HEK293 (cell line): ENCODE results near the gene PIP4K2A.

ENCODE experiments used
- CTCF ChIA-PET: fragments of 350-600 bp; formaldehyde crosslinking; extraction: SDS; loops from one replicate; lab custom pipeline; 2021; ENCODE audit warnings: antibody characterized with exemption; lab: Yijun Ruan, JAX
- POLR2A ChIA-PET: fragments of 300-600 bp; formaldehyde crosslinking; extraction: SDS; loops from one replicate; lab custom pipeline; 2020; ENCODE audit warnings: antibody characterized with exemption, inconsistent platforms; lab: Yijun Ruan, JAX
- H3K27ac ChIP-seq: fragments of 200-500 bp; sonication (Bioruptor generic); 2 replicates; pipeline ENCODE4 v1.5.1; 2014; ENCODE audit warnings: low read depth, low read length, control low read depth, inconsistent platforms; ENCODE audit errors: extremely low read depth
- H3K36me3 ChIP-seq, 2 experiments: fragments of 200-500 bp in 1 of 2; sonication (Bioruptor generic) in 1 of 2; 1 replicate in 1 of 2; 2 replicates in 1 of 2; pipeline ENCODE4 v1.5.1; 2014 to 2017; ENCODE audit warnings: inconsistent platforms in 2 of 2, low read length in 2 of 2; ENCODE audit not compliant: control insufficient read depth in 2 of 2, insufficient read depth in 1 of 2
- H3K4me1 ChIP-seq: fragments of 200-500 bp; sonication (Bioruptor generic); 2 replicates; pipeline ENCODE4 v1.5.1; 2014; ENCODE audit warnings: mild to moderate bottlenecking, low read length, inconsistent platforms; ENCODE audit not compliant: control insufficient read depth, insufficient read depth
- H3K4me3 ChIP-seq: 2 replicates; pipeline ENCODE4 v1.5.1; 2011; ENCODE audit warnings: low read depth, mild to moderate bottlenecking, control low read depth, low read length, moderate library complexity
- H3K9me3 ChIP-seq: fragments of 200-500 bp; sonication (Bioruptor generic); 2 replicates; pipeline ENCODE4 v1.5.1; 2014; ENCODE audit warnings: low read depth, low read length, inconsistent platforms; ENCODE audit not compliant: control insufficient read depth, insufficient read depth
- EGR2 ChIP-seq: fragments of 450-650 bp; formaldehyde crosslinking; IDR thresholded peaks from 2 replicates; pipeline ENCODE4 v1.5.1; 2016; ENCODE audit warnings: low read depth, missing biosample characterization, missing genetic modification characterization
- GLI2 ChIP-seq: fragments of 450-650 bp; formaldehyde crosslinking; IDR thresholded peaks from 2 replicates; pipeline ENCODE4; 2017; ENCODE audit warnings: missing biosample characterization, missing genetic modification characterization, low read depth, borderline replicate concordance
- SALL2 ChIP-seq: fragments of 450-650 bp; formaldehyde crosslinking; IDR thresholded peaks from 2 replicates; pipeline ENCODE4 v1.5.0; 2017; ENCODE audit warnings: missing biosample characterization, mild to moderate bottlenecking, missing genetic modification characterization, borderline replicate concordance
- SP2 ChIP-seq: fragments of 450-650 bp; formaldehyde crosslinking; IDR thresholded peaks from 2 replicates; pipeline ENCODE4 v1.5.1; 2016; ENCODE audit warnings: missing biosample characterization, missing genetic modification characterization
- ZFHX2 ChIP-seq: fragments of 450-650 bp; formaldehyde crosslinking; conservative IDR thresholded peaks from 2 replicates; pipeline ENCODE4 v1.5.1; 2016; ENCODE audit warnings: missing biosample characterization, missing genetic modification characterization
- ZNF121 ChIP-seq: fragments of 450-650 bp; formaldehyde crosslinking; IDR thresholded peaks from 2 replicates; pipeline ENCODE4 v1.5.1; 2016; ENCODE audit warnings: missing biosample characterization, missing genetic modification characterization
- ZNF174 ChIP-seq: fragments of 450-650 bp; formaldehyde crosslinking; IDR thresholded peaks from 2 replicates; pipeline ENCODE4 v1.5.0; 2017; ENCODE audit warnings: missing biosample characterization, mild to moderate bottlenecking, missing genetic modification characterization
- ZNF175 ChIP-seq: fragments of 450-650 bp; formaldehyde crosslinking; IDR thresholded peaks from 2 replicates; pipeline ENCODE4 v1.5.1; 2016; ENCODE audit warnings: missing biosample characterization, missing genetic modification characterization
- ZNF18 ChIP-seq: fragments of 450-650 bp; formaldehyde crosslinking; IDR thresholded peaks from 2 replicates; pipeline ENCODE4 v1.5.1; 2016; ENCODE audit warnings: missing biosample characterization, missing genetic modification characterization
- ZNF223 ChIP-seq: fragments of 450-650 bp; formaldehyde crosslinking; IDR thresholded peaks from 2 replicates; pipeline ENCODE4 v1.5.1; 2016; ENCODE audit warnings: missing biosample characterization, missing genetic modification characterization
- ZNF510 ChIP-seq: fragments of 450-650 bp; formaldehyde crosslinking; IDR thresholded peaks from 2 replicates; pipeline ENCODE4 v1.5.1; 2018; ENCODE audit warnings: mild to moderate bottlenecking, missing genetic modification characterization, missing biosample characterization; ENCODE audit not compliant: insufficient replicate concordance
- ZNF518A ChIP-seq: fragments of 450-650 bp; formaldehyde crosslinking; conservative IDR thresholded peaks from 2 replicates; pipeline ENCODE4 v1.5.1; 2016; ENCODE audit warnings: low read depth, missing biosample characterization, missing genetic modification characterization
- ZNF530 ChIP-seq: fragments of 450-650 bp; formaldehyde crosslinking; IDR thresholded peaks from 2 replicates; pipeline ENCODE4 v1.5.1; 2016; ENCODE audit warnings: low read depth, missing biosample characterization, missing genetic modification characterization
- ZNF544 ChIP-seq: fragments of 450-650 bp; formaldehyde crosslinking; IDR thresholded peaks from 2 replicates; pipeline ENCODE4 v1.5.0; 2017; ENCODE audit warnings: missing biosample characterization, missing genetic modification characterization
- ZNF645 ChIP-seq: fragments of 450-650 bp; formaldehyde crosslinking; IDR thresholded peaks from 2 replicates; pipeline ENCODE4; 2016; ENCODE audit warnings: missing biosample characterization, missing genetic modification characterization
- ZNF791 ChIP-seq: fragments of 450-650 bp; formaldehyde crosslinking; IDR thresholded peaks from 2 replicates; pipeline ENCODE4 v1.5.1; 2016; ENCODE audit warnings: missing biosample characterization, missing genetic modification characterization
- TF ChIP-seq, protein P1 (sequence below): fragments of 450-650 bp; formaldehyde crosslinking; conservative IDR thresholded peaks from 2 replicates; pipeline ENCODE4 v1.5.1; 2016; ENCODE audit warnings: low read depth, missing biosample characterization, missing genetic modification characterization

The PIP4K2A gene

GRCh38 chr10:22710139-22710745, 4.1 kb downstream of the PIP4K2A start:
- TF ChIP-seq EGR2 (tag by site-specific recombination) (peak; percentile 59), ZNF223 (tag by site-specific recombination) (no peak), ZFHX2 (tag by site-specific recombination) (peak; percentile 82)
- no peak overlapping the region for H3K27ac ChIP-seq
- peaks cover 15% of the 10 kb centered on the region for H3K4me1 ChIP-seq
- ChIA-PET CTCF (interaction anchor here (0.6 to 1.3 kb wide), 5 partner anchors 48 to 279 kb away, joined by 3 to 4 read pairs (median 4); no protein-coding TSS in a partner anchor), POLR2A (no interaction called here)
- no peak overlapping the region for H3K4me3 ChIP-seq
- no peaks in the 10 kb centered on the region for H3K9me3 ChIP-seq
- no peaks in the 10 kb centered on the region for H3K36me3 ChIP-seq

DNA sequence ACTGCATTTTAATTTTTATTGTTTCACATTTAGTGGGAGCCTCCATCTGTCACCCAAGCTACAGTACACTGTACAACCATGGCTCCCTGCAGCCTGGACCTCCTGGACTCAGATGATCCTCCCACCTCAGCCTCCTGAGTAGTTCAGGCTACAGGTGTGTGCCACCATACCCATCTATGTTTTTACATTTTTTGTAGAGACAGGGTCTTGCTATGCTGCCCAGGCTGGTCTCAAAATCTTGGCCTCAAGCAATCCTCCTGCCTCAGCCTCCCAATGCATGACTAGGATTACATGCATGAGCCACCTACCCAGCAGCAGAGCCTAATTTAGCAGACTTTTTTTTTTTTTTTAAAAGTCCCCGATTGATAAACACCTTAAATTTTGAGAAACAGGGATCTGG, 5.6 kb downstream of the PIP4K2A start:
- CTCF ChIA-PET: no interaction called here

DNA sequence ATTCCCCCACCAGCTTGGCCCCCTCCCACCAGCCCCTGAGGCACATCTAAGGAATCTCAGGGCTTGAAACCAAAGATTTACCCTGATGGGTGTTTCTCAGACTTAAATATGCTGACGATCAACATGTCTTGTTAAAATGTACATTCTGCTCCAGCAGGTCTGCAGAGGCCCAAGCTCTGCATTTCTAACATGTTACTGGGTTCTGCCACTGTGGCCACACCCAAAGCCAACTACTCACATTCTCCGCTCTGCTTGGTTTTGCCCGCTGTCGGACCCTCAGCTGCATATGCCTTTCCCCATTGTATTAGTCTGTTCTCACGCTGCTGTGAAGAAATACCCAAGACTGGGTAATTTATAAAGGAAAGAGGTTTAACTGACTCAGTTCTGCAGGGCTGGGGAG, 8.9 kb downstream of the PIP4K2A start:
- CTCF ChIA-PET: no interaction called here
- no peak overlapping the region for H3K27ac ChIP-seq
- no peaks in the 10 kb centered on the region for H3K36me3 ChIP-seq
- POLR2A ChIA-PET: interaction anchor here (0.7 kb wide), 1 partner anchor 165 kb away, joined by 3 read pairs; no protein-coding TSS in a partner anchor
- no peak overlapping the region for H3K4me3 ChIP-seq
- H3K4me1 ChIP-seq: peaks cover 2% of the 10 kb centered on the region; the same call in 1 of the 2 replicates
- no peaks in the 10 kb centered on the region for H3K9me3 ChIP-seq
- TF ChIP-seq SP2 (tag by site-specific recombination) (no peak), ZNF645 (tag by site-specific recombination) (no peak), ZNF175 (no peak), SALL2 (no peak), ZNF518A (no peak), ZNF174 (tag by site-specific recombination) (no peak), ZNF544 (tag by site-specific recombination) (no peak), ZNF530 (tag by site-specific recombination) (no peak), ZNF791 (tag by site-specific recombination) (no peak)
- TF ChIP-seq, protein P1, sequence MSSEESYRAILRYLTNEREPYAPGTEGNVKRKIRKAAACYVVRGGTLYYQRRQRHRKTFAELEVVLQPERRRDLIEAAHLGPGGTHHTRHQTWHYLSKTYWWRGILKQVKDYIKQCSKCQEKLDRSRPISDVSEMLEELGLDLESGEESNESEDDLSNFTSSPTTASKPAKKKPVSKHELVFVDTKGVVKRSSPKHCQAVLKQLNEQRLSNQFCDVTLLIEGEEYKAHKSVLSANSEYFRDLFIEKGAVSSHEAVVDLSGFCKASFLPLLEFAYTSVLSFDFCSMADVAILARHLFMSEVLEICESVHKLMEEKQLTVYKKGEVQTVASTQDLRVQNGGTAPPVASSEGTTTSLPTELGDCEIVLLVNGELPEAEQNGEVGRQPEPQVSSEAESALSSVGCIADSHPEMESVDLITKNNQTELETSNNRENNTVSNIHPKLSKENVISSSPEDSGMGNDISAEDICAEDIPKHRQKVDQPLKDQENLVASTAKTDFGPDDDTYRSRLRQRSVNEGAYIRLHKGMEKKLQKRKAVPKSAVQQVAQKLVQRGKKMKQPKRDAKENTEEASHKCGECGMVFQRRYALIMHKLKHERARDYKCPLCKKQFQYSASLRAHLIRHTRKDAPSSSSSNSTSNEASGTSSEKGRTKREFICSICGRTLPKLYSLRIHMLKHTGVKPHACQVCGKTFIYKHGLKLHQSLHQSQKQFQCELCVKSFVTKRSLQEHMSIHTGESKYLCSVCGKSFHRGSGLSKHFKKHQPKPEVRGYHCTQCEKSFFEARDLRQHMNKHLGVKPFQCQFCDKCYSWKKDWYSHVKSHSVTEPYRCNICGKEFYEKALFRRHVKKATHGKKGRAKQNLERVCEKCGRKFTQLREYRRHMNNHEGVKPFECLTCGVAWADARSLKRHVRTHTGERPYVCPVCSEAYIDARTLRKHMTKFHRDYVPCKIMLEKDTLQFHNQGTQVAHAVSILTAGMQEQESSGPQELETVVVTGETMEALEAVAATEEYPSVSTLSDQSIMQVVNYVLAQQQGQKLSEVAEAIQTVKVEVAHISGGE (tag by site-specific recombination): no peak

More for the DNA sequence above, 5.6 kb downstream of the PIP4K2A start:
- H3K4me3 ChIP-seq: no peak overlapping the region
- TF ChIP-seq ZNF121 (tag by site-specific recombination): peak; percentile 57; the same call in 1 of the 2 replicates
- TF ChIP-seq ZNF510 (tag by site-specific recombination): no peak
- TF ChIP-seq GLI2 (tag by site-specific recombination): no peak
- TF ChIP-seq ZNF18 (tag by site-specific recombination): no peak
- no peaks in the 10 kb centered on the region for H3K9me3 ChIP-seq
- no peaks in the 10 kb centered on the region for H3K36me3 ChIP-seq
- POLR2A ChIA-PET: no interaction called here
- no peak overlapping the region for H3K27ac ChIP-seq
- peaks cover 15% of the 10 kb centered on the region for H3K4me1 ChIP-seq
